GM18909 (cell line): ENCODE results near the gene GCSH.
"Not testable (repeated sequence)": the region's sequence is repeated elsewhere in the genome, so short reads cannot be mapped to it uniquely, and the experiment has no call there.

ENCODE experiments used
- ATAC-seq: cut with Tn5 transposase; IDR thresholded peaks from one replicate; pipeline ENCODE4 v1.9.1; 2021; ENCODE audit warnings: mild to moderate bottlenecking; ENCODE audit not compliant: unreplicated experiment, poor library complexity

The GCSH gene

DNA sequence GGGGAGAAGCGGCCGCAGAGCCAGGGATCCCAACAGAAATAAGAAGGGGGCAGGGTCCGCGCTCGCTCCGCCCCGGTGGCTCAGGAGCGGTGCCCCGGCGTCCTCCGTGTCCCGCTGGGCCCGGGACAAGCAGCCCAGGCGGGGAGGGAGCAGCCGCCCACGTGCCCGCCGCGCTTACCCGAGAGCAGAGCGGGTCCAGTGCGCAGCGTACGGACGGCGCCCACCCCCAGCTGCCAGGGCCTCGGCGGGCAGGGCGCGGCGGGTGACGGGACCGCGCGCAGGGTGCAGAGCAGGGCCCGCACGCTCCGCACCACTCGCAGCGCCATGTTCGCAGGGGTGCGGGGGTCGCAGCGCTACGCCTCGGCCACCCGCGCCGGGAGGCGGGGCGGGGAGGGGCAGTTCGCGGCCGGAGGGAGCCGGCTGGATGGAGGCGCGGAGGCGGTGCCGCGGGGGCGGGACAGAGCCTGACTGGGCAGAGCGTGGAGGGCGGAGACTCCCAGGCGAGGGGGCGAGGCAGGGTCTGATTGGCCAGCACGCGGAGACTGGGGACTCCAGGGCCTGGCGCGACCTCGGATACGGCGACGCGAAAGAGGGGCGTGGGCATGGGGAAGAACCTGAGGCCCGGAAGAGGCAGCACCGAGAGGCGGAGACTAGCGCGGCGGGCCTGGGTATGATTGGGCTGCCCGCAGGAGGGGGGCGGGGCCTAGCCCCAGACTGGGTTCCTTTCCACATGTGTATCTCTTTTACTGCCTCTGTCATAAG lies at the start of gene GCSH:
TSS of gene GCSH (minus strand) at position 443 of the 762 bp plus-strand sequence. CDS start at position 326, 117 bp downstream.
- ATAC-seq = peak; percentile 99

DNA sequence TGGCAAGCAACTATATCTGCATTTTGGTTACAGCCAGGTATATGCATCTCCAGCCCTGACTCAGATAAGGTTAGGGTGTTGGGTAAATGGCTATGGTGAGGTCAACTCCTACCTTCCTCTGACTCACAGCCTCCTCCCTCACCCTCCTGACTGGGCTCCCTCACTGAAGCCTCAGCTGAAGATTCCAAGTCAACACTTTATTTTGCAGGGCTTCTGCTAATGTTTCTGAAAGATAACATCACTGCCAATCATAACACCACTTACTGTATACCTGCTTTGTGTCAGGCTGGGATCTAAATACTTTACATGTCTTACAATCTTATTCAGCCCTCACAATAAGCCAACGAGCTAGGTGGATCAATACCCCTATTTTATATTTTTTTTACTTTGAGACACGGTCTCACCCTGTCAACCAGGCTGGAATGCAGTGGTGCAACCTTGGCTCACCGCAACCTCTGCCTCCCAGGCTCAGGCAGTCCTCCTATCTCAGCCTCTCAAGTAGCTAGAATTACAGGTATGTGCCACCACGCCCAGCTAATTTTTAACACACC lies 47.8 kb upstream of the GCSH start:
- ATAC-seq = no peak

DNA sequence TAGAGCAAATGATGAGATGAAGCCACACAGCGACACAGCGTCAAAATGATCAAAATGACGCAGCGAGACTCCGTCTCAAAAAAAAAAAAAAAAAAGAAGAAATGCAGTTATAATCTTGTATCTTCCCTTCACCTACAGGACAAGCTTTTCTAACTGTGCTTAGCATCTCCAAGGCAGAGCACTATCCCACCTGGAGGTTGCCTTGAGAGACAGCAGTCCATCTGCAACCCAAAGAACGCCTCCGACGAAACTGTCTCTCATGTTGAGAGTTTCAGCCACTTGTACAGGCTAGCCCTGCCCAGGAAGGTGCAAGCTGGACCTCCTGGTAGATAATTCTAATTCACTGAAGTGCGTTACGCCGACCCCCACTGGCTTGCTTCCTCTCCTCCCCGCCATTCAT lies 46.7 kb upstream of the GCSH start:
- no peak for ATAC-seq

DNA sequence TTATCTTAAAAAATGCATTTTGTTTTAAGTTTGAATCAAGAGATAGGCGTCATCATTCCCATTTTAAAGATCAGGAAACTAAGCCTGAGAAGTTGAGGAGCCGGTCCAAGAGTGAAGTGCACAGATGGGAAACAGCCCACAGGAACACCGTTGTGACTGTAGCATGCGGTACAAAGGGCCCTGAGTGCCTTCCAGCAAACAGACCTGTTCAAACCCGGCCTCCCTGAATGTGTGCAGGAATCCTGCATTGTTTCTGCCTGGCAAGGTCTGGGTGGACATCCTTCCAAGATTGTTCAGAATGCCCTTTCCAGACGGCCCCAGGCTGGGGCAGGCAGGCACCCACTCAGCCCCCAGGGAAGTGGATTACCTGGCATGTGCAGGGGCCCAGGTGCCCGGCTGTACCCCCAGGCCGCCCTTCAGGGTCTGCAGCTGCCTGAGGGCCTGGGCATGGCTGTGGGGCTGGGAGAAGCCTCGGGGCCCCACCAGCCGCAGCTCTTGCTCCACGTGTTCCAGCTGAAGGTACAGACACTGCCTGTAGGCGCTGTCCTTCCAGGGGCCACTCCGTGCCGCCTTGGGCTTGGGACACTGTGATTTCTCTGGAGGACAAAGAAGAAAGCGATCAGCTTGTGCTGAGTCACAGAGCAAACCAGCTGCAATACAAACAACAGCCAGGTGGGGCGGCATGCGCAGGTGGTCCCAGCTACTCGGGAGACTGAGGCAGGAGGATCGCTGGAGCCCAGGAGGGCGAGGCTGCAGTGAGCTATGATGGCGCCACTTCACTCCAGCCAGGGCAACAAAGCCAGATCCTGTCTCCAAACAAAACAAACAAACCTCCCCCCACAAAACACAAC lies 45.0 kb upstream of the GCSH start:
- ATAC-seq = no peak

DNA sequence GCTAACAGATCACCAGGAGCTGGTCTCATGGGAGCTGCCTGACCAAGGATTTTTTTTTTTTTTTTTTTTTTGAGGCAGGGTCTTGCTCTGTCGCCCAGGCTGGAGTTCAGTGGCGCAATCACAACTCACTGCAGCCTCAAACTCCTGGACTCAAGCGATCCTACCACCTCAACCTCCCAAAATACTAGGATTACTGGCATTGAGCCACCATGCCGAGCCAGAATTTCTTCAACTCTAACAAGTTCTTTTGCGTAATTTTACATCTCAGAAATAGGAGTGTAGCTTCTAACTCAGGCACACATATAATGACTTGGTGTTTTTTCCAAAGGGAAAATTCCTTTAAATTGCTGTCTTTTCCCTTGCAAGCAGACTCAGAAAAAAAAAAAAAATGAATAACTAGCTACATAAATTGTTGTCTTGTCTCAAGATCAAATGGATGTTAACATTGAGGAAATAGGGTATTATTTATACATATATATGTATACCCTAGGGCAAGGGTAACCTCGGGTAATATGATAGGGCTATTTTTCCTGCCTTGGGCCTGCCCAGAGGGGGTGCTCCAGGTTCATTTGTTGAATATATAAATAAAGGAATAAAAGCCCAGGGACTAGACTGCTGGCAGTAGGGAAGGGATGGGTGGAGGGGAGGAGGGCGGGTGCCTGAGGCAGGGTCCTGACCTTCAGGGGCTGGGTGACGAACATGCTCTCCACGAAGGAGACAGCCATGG lies 42.8 kb upstream of the GCSH start:
- no peak for ATAC-seq

DNA sequence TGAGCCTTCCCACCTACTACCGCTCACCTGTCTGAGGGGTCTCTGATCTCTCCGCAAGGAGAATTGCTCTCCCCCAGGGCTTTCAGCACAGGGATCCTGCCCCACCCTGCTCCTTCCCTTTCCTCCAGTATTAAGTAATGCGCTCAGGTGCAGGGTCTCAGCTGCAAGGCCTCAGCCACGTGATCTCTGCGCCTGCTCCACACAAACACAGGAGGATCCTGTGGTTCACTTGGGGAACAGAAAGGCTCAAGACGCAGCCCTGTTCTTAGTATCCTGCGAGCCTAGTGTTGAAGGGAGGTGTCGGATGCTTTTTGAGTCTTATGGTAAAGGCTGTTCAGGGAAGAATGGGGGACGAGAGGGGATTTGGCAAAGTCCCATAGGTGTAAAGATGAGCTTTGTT lies 41.6 kb upstream of the GCSH start:
- no peak for ATAC-seq

DNA sequence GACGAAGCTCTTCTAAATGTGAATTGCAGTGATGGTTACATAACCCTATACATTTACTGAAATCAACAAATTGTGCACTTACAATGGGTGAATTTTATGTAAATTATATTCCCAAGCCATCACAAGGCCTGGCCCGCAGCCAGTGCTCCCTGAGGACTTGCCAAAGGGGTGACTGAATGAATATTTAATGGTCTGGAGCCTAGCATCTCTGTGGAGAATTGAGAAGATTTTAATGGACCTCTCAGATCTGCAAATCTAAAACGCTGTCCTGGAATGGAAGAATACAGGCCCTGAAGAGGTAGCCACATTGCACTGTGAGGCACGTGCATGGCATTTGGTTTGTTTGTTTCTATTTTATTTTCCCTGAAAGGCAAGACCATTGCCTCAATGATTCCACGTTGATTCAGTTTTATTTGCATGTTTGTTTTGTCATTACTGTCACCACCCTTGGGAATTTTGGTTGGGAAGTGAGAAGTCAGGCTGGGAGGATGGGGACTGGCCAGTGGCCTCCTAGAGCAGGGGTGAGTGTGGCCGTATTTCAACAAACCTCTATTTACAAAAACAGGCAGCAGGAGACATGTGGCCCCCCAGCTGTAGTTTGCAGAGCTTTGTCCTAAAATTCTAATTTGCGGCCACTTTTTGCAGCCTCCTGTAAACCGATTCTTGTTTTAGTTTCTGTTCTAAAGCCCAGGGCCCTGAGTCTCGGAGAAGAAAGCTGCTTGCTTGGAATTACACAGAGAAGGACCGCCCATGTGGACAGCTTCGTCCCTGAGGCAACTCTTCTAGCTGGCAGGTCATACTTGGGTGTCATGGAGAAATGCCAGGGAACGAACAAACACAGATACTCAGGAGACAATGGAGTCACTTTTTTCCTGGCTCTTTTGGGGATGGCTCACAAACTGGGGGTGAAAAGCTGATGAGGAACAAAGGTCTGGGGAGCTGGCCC lies 40.5 kb upstream of the GCSH start:
- no peak for ATAC-seq

DNA sequence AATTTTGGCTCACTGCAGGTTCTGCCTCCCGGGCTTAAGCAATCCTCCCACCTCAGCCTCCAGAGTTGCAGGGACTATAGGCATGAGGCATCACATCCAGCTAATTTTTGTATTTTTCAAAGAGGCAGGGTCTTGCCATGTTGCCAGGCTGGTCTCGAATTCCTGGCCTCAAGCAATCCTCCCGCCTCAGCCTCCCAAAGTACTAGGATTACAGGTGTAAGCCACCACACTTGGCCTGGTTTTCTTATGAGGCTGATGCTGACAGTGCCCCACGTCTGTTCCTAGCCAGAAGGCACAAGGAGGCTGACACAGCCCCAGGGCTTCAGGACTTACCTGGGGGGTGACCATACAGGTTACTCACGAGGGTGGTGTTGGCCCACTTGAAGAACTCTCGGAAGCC lies 33.9 kb upstream of the GCSH start:
- no peak for ATAC-seq

DNA sequence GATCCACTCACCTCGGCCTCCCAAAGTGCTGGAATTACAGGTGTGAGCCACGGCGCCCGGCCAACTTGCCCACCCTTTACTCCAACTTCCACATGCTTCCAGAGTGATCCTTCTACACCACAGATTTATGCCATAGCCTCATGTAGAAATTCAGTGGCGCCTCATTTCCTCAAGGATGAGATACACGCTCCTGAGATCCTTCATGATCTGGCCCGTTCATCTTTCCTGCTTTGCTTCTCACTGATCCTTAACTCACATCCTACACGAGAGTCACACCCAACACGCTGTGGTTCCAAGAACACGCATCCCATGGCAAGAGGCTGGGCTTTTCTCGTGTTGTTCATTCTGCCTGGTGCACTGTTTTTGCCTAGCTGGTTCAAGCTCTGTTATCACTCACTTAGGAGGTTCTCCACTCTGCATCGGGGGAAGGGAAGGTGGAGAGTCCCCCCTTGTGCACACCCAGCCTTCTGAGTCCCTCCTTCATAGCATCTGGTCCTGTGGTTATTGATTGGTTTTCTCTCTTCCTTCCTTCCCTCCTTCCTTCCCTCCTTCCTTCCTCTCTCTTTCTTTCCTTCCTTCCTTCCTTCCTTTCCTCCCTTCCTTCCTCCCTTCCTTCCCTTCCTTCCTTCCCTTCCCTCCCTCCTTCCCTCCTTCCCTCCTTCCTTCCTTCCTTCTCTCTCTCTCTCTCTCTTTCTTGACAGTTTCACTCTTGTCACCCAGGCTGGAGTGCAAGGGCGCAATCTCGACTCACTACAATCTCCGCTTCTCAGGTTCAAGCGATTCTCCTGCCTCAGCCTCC lies 32.7 kb upstream of the GCSH start:
- ATAC-seq = no peak

DNA sequence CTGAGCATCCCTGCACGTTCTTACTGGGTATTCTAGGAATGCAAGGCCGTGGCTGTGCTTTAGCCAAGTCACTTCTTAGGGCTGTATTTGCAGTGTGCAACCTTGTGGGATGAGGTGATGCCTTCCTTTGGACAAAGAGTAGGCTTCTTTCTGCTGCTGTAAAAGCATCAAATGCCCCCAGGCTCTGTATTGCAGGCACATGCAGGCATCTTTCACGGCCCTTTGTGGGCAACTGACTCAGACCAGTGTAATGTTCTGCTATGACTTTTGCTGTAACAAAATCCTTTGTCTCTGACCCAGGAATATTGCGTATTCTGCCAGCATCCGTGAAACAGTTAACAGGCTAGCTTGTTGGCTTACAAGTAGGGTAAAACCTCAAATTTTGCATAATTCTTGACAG lies 30.9 kb upstream of the GCSH start:
- ATAC-seq = no peak

DNA sequence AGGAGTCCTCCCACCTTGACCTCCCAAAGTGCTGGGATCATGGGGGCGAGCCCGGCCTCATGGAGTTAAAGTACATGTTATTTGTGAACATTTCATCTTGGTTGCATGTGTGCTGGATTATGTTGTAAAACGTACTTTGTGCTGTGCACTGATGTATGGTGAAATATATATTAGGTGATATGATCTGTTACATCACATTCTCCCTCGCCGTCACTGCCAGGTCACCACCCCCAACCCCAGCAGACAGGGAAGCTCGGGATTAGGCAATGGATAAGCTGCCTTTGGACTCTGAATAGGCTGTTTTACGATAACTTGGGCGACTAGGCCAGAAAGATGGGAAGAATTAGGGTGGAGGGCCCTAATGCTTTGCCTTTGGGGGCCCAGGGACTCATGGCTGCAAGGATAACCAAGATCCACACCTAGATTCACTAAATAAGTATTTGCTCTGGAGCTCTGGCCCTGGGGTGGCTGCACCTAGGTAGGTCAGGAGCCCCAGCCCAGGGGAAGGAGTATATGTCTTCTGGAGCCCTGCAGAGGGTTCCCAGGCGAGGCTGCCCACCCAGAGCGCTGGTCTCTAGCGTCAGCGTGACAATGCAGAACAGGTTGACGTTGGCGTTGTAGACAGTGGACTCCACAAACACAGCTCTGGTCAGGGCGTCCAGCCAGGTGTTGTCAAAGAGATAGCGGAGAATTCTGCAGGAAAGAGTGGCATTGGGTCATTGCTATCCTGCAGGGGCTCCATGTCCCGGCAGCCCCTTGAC lies 27.1 kb upstream of the GCSH start:
- ATAC-seq = no peak

DNA sequence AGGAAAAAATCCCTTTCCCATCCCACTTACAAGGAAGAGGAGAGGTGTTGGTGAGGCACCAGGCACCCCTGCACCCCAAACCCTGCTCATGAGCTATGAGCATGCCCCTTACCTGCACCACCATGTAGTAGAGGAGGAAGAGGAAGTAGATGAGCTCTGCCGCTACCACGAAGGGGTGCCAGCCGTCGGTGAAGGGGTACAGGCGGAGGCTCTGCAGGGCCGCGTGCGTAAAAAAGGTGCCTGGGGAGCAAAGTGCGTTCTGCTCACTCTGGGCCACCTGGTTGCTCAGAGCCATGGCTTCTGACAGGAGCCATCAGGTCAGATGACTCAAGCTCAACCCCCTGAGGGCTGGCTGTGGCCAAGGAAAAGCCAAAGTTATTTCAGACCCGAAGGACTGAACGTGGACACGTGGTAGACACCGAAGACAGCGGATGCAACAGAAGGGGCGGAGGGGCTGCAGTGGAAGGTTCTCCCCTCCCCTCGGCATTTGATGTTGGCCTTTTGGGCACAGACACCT lies 25.3 kb upstream of the GCSH start:
- no peak for ATAC-seq

DNA sequence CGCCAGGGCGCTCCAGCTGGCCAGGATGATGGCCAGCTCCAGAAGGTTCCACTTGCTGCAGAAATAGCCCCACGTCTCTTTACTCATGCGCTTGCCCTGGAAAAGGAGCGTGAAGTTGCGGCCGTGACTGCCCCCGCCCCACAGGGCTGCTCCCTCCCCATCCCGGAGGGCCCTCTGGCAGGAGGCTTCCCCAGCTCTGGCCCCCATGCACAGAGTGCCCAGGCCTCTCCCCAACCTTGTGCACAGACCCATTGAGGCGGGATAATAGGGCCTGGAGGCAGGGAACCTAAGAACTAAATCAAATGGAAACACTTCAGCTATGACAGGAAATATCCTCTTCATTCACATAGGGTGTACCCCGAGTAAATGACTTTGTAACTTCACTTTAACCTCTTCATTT lies 21.2 kb upstream of the GCSH start:
- no peak for ATAC-seq

DNA sequence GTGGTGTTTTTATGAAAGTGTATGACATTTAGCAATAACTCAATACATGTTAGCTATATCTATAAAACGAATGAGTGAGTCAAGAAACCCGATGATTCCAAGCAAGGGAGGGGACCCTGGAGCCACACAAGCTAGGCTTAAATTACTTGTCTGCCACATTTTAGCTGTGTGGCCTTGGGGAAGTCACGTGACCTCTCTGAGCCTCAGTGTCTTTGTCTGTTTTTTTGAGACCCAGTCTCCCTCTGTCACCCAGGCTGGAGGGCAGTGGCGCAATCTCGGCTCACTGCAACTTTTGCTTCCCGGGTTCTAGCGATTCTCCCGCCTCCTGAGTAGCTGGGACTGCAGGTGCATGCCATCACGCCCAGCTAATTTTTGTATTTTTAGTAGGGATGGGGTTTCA lies 20.1 kb upstream of the GCSH start:
- ATAC-seq = no peak

DNA sequence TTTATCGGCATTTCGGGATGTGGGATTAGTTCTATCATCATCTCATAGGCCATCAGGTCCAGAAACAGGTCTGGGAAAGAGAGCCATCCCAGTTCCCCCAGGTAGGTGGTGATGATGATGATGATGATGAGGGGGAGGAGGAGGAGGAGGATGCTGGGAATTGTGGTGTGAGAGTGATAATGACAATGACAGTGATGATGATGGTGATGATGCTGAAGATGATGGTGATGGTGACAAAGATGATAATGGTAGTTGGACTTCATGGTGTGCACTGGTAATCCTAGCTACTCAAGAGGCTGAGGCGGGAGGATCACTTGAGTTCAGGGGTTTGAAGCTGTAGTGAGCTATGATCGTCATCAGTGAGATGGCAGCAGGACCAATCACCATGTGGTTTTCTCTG lies 16.3 kb upstream of the GCSH start:
- ATAC-seq = no peak

DNA sequence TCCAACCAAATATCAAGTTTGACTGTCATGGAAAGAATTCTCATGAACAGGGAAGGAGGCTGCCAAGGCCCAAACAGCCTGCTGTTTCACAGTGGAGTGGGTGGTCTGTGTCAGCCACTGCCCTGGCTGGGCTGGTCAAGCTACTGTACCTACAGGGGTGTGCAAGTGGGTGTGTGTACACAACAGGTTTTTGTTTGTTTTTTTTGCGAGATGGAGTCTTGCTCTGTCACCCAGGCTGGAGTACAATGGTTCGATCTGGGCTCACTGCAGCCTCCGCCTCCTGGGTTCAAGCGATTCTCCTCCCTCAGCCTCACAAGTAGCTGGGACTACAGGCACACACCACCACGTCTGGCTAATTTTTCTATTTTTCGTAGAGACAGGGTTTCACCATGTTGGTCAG lies 13.1 kb upstream of the GCSH start:
- ATAC-seq = not testable (repeated sequence)

DNA sequence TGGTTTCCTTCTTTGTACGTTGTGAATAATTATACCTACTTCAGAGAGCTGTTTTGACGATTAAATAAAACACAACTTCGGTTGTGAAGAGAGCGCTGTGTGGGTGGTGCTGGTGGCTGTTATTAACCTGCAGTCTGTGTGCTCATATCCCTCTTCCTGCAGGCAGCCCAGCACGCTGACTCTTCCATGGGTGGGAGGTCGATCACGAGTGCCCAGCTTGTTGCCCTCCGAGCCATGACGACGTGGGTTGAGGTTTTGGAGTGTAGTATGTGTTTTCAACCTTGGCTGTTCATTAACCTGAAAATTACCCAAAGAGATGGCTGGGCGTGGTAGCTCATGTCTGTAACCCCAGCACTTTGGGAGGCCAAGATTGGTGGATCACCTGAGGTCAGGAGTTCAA lies 11.3 kb upstream of the GCSH start:
- no peak for ATAC-seq
